GM21390 (cell line): ENCODE data around the gene SMURF2.

ENCODE experiments used
- ATAC-seq: cut with Tn5 transposase; IDR thresholded peaks from one replicate; pipeline ENCODE4 v1.9.1; 2021; ENCODE audit not compliant: unreplicated experiment

Gene SMURF2

DNA sequence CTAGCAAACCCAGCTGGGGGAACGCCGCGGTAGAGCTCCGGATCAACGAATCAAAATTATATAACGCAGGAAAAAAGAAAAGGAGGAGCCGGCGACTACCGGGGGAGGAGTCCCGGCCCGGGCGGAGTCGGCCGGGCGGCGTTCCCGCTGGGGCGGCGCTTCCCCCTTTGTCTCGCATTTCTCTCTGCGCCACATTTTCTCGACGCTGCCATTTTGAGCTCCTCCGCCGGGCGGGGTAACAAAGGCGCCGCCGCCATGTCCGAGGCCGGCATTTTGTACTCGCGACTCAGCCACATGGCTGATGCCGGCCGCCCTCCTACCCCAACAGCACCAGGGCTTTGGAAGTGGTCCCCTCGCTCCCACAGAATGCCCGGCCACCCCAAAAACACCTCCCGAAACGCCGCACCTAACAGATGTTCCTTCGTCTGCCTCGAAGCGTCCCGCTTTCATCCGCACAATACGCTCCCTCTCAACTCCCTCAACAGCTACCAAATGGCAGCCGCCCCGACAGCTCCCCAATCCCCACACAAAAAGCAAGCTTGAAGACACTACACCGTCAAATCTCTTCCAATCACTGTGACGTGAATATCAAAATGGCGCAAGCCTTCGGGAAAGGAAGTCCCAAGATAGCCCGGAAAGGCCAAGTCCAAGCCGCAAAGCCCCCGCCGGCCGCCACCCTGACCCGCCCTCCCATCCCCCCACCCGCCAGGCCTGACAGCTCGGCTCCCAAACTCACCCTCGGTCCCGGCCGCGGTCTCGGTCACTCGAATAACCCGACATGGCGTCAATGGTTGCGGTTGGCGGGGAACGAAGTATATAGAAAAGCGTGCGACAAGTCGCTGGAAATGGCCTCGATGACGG, 156.5 kb downstream of the SMURF2 start:
- peak; percentile 26 for ATAC-seq

DNA sequence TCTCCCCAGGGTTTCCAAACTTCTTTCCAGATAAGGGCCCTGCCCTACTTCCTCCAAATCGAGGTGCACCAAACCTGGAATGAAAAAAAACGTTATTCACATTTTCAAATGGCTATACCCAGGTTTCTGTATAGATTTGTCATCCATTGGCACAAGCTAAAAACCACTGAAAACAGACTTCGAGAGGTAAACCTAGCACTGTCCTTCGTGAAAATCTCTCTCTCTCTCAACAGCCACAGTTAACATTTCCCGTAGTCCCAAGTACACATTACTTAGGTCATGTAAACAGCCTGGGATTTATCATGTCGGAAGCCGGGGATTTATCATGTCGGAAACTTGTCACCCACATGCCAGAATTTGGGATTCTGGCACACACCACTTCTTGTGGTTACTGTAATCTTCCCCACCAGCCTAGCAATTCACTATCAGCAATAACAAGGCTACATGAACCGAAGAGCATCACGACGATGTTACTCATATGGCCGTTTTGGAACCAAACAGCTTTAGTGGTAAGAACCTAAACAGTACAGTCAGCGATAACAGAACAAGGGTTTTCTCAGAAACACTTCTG, 157.3 kb downstream of the SMURF2 start:
- no peak for ATAC-seq

GRCh38 chr17:64503821-64504768, 158.0 kb downstream of the SMURF2 start:
- no peak for ATAC-seq

DNA sequence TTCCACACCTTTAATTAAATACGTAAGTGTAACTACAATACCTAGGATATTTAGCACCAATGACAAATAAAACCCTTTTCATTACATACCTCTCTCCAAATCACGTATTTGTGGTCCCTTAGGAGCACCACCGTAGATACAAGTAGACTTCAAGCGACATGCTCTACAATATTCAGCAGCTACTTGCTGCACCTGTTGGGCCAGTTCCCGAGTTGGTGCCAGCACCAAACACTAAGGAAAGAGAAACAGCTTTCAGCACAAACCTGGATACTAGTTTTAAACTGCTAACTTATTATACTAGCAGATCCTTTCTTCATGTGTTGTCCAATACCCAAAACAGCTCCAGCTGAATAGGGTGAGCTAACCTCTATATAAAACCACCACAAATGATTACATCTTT, 158.8 kb downstream of the SMURF2 start:
- no peak for ATAC-seq

- ATAC-seq, result no peak
Measured at GRCh38 chr17:64502809-64503208, 159.3 kb downstream of the SMURF2 start.

DNA sequence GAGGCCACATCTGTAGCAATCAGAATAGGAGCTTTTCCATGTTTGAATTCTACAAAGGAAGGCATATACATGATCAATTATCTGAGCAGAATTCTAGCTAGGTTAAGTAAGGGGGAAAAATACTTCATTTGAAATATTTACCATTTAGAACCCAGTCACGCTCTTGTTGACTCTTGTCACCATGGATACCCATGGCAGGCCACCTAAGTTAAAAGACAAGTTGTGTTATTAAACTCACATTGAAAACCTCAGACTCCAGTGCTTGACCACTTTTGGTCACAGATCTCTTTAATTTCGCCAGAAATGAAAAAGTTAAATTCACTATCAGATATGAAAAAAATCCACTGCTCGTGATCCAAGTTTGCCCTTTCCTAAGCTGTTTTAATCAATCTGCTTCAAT, 160.1 kb downstream of the SMURF2 start:
- no peak for ATAC-seq

- no peak for ATAC-seq
Measured at GRCh38 chr17:64500862-64501765, 161.0 kb downstream of the SMURF2 start.

DNA sequence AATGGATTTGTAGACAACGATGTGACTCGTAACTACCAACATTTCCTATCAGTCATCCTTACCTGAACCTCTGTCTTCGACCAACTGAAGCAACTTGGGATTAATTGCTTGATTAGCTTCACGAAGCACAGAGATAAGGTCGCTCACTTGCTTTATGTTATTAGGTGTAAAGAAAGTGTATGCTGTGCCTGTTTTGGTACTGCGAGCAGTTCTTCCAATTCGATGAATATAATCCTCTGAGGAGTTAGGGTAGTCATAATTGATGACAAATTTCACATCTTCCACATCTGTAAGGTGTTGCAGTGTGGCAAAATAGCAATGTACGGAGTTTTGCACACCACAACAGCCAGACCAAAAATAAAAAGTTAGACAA, 161.6 kb downstream of the SMURF2 start:
- ATAC-seq, result no peak

DNA sequence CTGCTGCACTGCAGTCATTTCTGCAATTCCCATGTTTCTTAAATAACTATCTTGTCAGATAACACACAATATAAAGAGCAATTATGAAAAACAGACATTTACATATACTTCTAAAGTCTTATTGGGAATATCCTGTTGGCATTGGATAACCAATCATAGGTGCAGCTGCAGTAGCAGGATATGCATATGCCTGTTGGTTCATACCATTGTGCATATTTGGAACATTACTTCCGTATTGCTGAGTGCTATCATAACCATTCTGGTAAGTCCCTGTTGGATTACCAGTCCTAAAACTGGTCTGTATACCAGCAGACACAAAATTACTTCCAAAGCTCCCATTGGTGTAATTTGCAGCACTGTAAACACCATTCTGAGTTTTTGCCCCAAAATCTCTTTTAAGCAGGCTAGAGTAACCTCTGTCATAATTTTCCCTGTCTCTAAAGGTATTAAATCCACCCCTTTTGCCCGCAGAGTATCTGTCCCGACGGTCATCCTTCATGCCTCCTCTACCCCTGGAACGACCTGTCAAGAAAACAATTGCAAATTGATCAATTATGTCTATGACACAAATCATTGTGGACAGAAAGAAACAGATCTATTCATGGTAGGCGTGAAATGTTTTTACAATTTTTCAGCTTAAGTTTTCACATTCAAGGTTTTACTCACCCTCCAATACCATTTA, 162.2 kb downstream of the SMURF2 start:
- no peak for ATAC-seq

- no peak for ATAC-seq
Measured at GRCh38 chr17:64498308-64499203, 163.6 kb downstream of the SMURF2 start.

DNA sequence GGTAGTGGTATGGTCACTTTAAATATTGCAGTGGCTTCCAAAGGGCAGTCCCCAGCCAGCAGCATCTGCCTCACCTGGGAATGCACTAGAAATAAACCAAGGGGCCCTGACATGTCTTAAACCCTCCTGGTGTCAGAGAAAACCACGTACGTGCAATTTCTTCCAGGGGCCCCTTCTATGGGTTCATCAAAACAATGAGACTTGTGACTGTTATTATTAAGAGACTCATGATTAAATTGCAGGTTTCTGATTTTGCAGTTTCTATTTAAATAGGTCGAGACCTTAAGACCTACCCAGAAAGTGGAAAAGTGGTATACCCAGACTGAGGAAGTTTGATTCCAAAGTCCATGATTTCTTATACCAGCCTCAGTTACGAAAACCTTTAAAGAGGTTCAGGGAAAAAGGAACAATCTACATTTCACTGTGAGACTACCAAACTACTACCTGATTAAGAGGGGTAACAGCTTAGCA, 164.5 kb downstream of the SMURF2 start:
- no peak for ATAC-seq

GRCh38 chr17:64496786-64497564, 165.1 kb downstream of the SMURF2 start, which contains the start of gene POLG2:
Gene POLG2, minus strand, starts transcription at chr17:64497054. Its CDS starts 86 bp downstream, at chr17:64496968.
- peak; percentile 84 for ATAC-seq

GRCh38 chr17:64496348-64496785, 165.7 kb downstream of the SMURF2 start:
- ATAC-seq, result no peak
